Fibroblast of lung (primary cell): ENCODE results near the gene SLC13A5. TPM values are rescaled to one million over a fixed set of nuclear protein-coding genes. Genes with fewer than 3 reads are reported as not detected.

ENCODE experiments used
- DNase-seq, 2 donors: peaks; one replicate each; pipeline versions ENCODE4 v3.0.0 to v3.0.0-alpha.2; 2010; ENCODE audit warnings: low read depth in 2 of 2
- H2AFZ ChIP-seq: 2 replicates; pipeline ENCODE4 v1.5.1; 2012; ENCODE audit warnings: low read length, control low read depth, inconsistent platforms
- H3K27ac ChIP-seq: 2 replicates; pipeline ENCODE4 v1.5.1; 2011; ENCODE audit warnings: low read length, control low read depth; ENCODE audit not compliant: insufficient read depth
- H3K27me3 ChIP-seq: 2 replicates; pipeline ENCODE4 v1.5.1; 2011; ENCODE audit warnings: mild to moderate bottlenecking, low read length; ENCODE audit not compliant: control insufficient read depth, insufficient read depth
- H3K36me3 ChIP-seq: 2 replicates; pipeline ENCODE4 v1.5.1; 2011; ENCODE audit warnings: low read length; ENCODE audit not compliant: control insufficient read depth, insufficient read depth
- H3K4me1 ChIP-seq: 2 replicates; pipeline ENCODE4 v1.5.1; 2011; ENCODE audit warnings: low read length; ENCODE audit not compliant: control insufficient read depth, insufficient read depth; ENCODE audit errors: extremely low read depth
- H3K4me2 ChIP-seq: 2 replicates; pipeline ENCODE4 v1.5.1; 2011; ENCODE audit warnings: low read length, control low read depth; ENCODE audit not compliant: insufficient read depth; ENCODE audit errors: extremely low read depth
- H3K4me3 ChIP-seq, 4 experiments: fragments of 200-600 bp in 1 of 4; sonication (generic) in 1 of 4; replicated peaks in 1 of 4; 2 replicates each; pipeline ENCODE4 v1.5.1; 2011 to 2016; ENCODE audit warnings: low read length in 4 of 4, low read depth in 3 of 4, mild to moderate bottlenecking in 3 of 4, control low read depth in 2 of 4, inconsistent platforms in 1 of 4, mixed read lengths in 1 of 4; ENCODE audit not compliant: insufficient read depth in 1 of 4; ENCODE audit errors: control extremely low read depth in 1 of 4
- H3K79me2 ChIP-seq: 2 replicates; pipeline ENCODE4 v1.5.1; 2012; ENCODE audit warnings: mild to moderate bottlenecking, low read length, inconsistent platforms; ENCODE audit not compliant: control insufficient read depth, insufficient read depth
- H3K9ac ChIP-seq: 2 replicates; pipeline ENCODE4 v1.5.1; 2011; ENCODE audit warnings: mild to moderate bottlenecking, low read length, control low read depth; ENCODE audit not compliant: insufficient read depth
- H3K9me3 ChIP-seq: 2 replicates; pipeline ENCODE4 v1.5.1; 2012; ENCODE audit warnings: low read depth, low read length; ENCODE audit not compliant: control insufficient read depth, insufficient read depth
- H4K20me1 ChIP-seq: 2 replicates; pipeline ENCODE4 v1.5.1; 2011; ENCODE audit warnings: low read length; ENCODE audit not compliant: control insufficient read depth, insufficient read depth; ENCODE audit errors: extremely low read depth
- EZH2 ChIP-seq: IDR thresholded peaks from 2 replicates; pipeline ENCODE4 v1.5.1; 2012; ENCODE audit warnings: low read length, control low read depth, mild to moderate bottlenecking; ENCODE audit errors: missing control alignments
- polyA plus RNA-seq, 2 donors: library from polyadenylated mRNA; depleted of rRNA in 1 of 2; stranded (reverse) in 1 of 2; unstranded in 1 of 2; fragments of >200 nt; gene quantifications; 2 replicates each; pipeline ENCODE4 v1.2.1, GENCODE V29; 2011 to 2012; ENCODE audit warnings: missing spikeins in 1 of 2
- total RNA-seq: library from RNA; depleted of rRNA; stranded (reverse); fragments of >200 nt; gene quantifications from 2 replicates; pipeline ENCODE4 v1.2.1, GENCODE V29; 2014
- TF ChIP-seq, protein P1 (sequence below), 2 donors: IDR thresholded peaks in 1 of 2; conservative IDR thresholded peaks in 1 of 2; 1 replicate in 1 of 2; 2 replicates in 1 of 2; pipeline ENCODE4 v1.5.1; 2011 to 2012; ENCODE audit warnings: low read length in 2 of 2, control low read depth in 1 of 2, inconsistent platforms in 1 of 2, low read depth in 1 of 2, mild to moderate bottlenecking in 1 of 2

Gene SLC13A5
- total and polyA plus RNA-seq, 2 donors (not counting 1 experiment from before 2014, with no cell fraction given), result not detected

DNA sequence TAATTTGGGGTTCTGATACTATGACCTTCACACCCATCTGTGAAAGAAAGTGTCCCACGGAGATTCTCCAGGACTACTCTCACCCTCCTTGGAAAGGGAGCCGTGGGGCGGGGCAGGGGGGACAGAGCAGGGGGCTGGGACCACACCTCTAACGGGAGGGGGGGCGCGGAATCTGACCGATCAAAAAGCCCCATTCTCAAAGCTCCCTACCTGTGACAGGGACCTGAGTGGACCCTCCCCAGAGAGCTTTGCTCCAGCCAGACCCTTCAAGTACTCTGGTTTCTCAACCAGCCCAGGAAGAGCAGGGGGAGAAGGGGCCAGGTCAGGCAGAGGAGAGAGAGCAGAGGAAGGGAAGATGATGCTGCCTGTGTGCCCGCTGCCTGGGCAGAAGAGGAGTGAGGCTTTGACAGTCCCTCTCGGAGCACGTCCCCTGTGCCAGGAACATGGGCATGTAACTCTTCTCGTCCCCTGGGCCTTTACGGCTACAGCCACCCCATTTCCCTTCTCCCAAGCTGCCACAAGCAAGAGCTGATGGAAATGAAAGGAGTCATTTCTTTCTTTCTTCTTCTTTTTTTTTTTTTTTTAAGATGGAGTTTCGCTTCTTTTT, 43.4 kb upstream of the SLC13A5 start:
- H3K9me3 ChIP-seq, result no peaks in the 10 kb centered on the region
- H3K79me2 ChIP-seq, result no peaks in the 10 kb centered on the region
- H3K4me2 ChIP-seq, result peak overlapping the region; percentile 93
- H3K27me3 ChIP-seq, result no peaks in the 10 kb centered on the region
- peak overlapping the region; percentile 41 for H2AFZ ChIP-seq
- H3K4me1 ChIP-seq, result peaks cover 27% of the 10 kb centered on the region
- H3K4me3 ChIP-seq, result peak overlapping the region; percentile 40 to 82 (median 61)
- DNase-seq, result no peak
- no peak for TF ChIP-seq EZH2
- TF ChIP-seq, protein P1, sequence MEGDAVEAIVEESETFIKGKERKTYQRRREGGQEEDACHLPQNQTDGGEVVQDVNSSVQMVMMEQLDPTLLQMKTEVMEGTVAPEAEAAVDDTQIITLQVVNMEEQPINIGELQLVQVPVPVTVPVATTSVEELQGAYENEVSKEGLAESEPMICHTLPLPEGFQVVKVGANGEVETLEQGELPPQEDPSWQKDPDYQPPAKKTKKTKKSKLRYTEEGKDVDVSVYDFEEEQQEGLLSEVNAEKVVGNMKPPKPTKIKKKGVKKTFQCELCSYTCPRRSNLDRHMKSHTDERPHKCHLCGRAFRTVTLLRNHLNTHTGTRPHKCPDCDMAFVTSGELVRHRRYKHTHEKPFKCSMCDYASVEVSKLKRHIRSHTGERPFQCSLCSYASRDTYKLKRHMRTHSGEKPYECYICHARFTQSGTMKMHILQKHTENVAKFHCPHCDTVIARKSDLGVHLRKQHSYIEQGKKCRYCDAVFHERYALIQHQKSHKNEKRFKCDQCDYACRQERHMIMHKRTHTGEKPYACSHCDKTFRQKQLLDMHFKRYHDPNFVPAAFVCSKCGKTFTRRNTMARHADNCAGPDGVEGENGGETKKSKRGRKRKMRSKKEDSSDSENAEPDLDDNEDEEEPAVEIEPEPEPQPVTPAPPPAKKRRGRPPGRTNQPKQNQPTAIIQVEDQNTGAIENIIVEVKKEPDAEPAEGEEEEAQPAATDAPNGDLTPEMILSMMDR (conservative IDR thresholded peaks at IDR 0.05 in 1 of 2, IDR thresholded peaks at IDR 0.05 in 1 of 2; ENCODE audit: low read depth in 1 of 2, low read length in 2 of 2), result no peak
- peaks cover 4% of the 10 kb centered on the region for H3K36me3 ChIP-seq
- no peaks in the 10 kb centered on the region for H4K20me1 ChIP-seq
- H3K9ac ChIP-seq, result peak overlapping the region; percentile 72
- peak overlapping the region; percentile 92 for H3K27ac ChIP-seq

DNA sequence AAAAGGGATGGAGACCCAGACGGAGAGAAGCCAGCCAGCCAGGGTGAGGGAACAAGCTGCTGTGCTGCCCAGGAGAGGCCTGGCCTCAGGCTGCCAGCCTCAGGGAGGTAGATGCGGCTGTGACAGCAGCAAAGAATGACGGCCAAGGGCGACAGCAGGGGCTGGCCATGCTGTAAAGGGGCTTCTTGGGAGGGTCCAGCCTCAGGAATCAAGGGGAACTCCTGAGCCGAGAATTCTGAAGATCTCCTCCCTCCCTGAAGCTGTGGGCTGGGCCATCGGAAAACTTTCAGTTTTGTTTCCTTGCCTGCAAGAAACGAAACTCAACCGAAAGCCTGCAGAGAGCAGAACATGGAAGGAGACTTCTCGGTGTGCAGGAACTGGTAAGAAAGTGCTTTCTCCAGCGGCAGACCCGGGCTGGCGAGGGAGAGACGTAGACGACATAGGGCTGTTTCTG, 42.6 kb upstream of the SLC13A5 start, which contains the start of gene XAF1:
Gene XAF1, plus strand, starts transcription at position 316 of the 454 bp plus-strand sequence. Its CDS starts 33 bp downstream, at position 349.
- peaks cover 3% of the 10 kb centered on the region for H3K36me3 ChIP-seq
- H3K4me1 ChIP-seq, result peaks cover 27% of the 10 kb centered on the region
- no peaks in the 10 kb centered on the region for H3K79me2 ChIP-seq
- peak within 1 kb of the TSS; percentile 93 for H3K4me2 ChIP-seq
- H3K4me3 ChIP-seq, result peak within 1 kb of the TSS; percentile 40 to 82 (median 61)
- H3K27ac ChIP-seq, result peak within 1 kb of the TSS; percentile 92
- H2AFZ ChIP-seq, result peak within 1 kb of the TSS; percentile 85
- peak within 1 kb of the TSS; percentile 72 for H3K9ac ChIP-seq
- no peaks in the 10 kb centered on the region for H3K9me3 ChIP-seq
- no peaks in the 10 kb centered on the region for H3K27me3 ChIP-seq
- peak in 1 of 2 donors; percentile 57 for DNase-seq
- TF ChIP-seq, protein P1 (conservative IDR thresholded peaks at IDR 0.05 in 1 of 2, IDR thresholded peaks at IDR 0.05 in 1 of 2; ENCODE audit: low read depth in 1 of 2, low read length in 2 of 2), result no peak
- TF ChIP-seq EZH2, result no peak
- H4K20me1 ChIP-seq, result no peaks in the 10 kb centered on the region

DNA sequence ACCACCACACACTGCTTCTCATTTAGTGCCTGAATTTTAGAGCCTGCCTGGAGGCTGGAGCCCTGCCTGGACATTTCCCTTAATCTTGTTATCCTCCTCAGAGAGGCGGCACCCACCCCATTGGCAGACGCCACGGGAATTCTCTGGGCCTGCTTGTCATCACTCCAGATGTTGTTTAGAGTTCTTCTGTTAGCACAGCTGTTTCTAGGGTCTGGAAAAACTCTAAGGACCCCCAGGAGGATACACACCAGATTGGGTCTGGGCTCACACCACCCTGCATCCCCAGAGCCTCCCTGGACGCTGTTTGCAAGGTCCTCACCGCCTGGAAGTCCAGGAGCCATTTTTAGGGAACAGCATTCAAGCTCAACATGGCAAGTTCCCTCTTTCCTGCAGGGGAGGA, 42.1 kb upstream of the SLC13A5 start:
- H3K4me3 ChIP-seq, result peak overlapping the region; percentile 40 to 82 (median 61)
- peak overlapping the region; percentile 85 for H2AFZ ChIP-seq
- H3K79me2 ChIP-seq, result no peaks in the 10 kb centered on the region
- H3K9ac ChIP-seq, result peak overlapping the region; percentile 72
- DNase-seq, result peak in 1 of 2 donors; percentile 34
- H3K27ac ChIP-seq, result peak overlapping the region; percentile 92
- H3K9me3 ChIP-seq, result no peaks in the 10 kb centered on the region
- peak overlapping the region; percentile 93 for H3K4me2 ChIP-seq
- no peaks in the 10 kb centered on the region for H4K20me1 ChIP-seq
- no peak for TF ChIP-seq EZH2
- TF ChIP-seq, protein P1 (conservative IDR thresholded peaks at IDR 0.05 in 1 of 2, IDR thresholded peaks at IDR 0.05 in 1 of 2; ENCODE audit: low read depth in 1 of 2, low read length in 2 of 2), result no peak
- H3K36me3 ChIP-seq, result peaks cover under 1% of the 10 kb centered on the region
- H3K4me1 ChIP-seq, result peaks cover 27% of the 10 kb centered on the region
- H3K27me3 ChIP-seq, result no peaks in the 10 kb centered on the region
